ENCODE measurements around the gene GVQW3.

DNA sequence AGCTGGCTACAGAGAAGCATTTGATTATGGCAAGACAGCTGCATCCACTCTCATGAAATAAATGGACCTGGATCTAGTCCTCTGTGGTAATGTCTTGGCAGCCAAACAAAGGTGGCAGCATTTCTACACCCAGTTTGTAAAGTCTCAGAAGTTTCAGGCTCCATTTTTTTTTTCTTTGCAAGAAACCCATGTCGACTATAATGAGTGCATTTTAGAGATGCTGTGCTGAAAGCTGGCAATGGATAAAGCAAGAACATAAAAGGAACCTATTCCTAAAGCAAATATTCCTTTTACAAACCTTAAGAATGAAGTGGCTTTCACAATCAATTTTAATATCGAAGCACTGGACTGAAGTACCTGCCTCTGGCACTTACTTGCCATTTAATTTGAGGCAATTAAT is 33.7 kb upstream of the GVQW3 start:
- TF ChIP-seq, protein P1, sequence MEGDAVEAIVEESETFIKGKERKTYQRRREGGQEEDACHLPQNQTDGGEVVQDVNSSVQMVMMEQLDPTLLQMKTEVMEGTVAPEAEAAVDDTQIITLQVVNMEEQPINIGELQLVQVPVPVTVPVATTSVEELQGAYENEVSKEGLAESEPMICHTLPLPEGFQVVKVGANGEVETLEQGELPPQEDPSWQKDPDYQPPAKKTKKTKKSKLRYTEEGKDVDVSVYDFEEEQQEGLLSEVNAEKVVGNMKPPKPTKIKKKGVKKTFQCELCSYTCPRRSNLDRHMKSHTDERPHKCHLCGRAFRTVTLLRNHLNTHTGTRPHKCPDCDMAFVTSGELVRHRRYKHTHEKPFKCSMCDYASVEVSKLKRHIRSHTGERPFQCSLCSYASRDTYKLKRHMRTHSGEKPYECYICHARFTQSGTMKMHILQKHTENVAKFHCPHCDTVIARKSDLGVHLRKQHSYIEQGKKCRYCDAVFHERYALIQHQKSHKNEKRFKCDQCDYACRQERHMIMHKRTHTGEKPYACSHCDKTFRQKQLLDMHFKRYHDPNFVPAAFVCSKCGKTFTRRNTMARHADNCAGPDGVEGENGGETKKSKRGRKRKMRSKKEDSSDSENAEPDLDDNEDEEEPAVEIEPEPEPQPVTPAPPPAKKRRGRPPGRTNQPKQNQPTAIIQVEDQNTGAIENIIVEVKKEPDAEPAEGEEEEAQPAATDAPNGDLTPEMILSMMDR (IDR thresholded peaks at IDR 0.05) = no peak
- no peak for TF ChIP-seq POLR2A (IDR thresholded peaks at IDR 0.05)

All from heart left ventricle (tissue), 13 donors.